ENCODE measurements around the gene IGSF21.

Gene IGSF21

GRCh38 chr1:18376661-18377060 lies 269.1 kb downstream of the IGSF21 start:
- H3K27ac ChIP-seq, result no peak overlapping the region
- TF ChIP-seq CTCF (conservative IDR thresholded peaks at IDR 0.05), result no peak

DNA sequence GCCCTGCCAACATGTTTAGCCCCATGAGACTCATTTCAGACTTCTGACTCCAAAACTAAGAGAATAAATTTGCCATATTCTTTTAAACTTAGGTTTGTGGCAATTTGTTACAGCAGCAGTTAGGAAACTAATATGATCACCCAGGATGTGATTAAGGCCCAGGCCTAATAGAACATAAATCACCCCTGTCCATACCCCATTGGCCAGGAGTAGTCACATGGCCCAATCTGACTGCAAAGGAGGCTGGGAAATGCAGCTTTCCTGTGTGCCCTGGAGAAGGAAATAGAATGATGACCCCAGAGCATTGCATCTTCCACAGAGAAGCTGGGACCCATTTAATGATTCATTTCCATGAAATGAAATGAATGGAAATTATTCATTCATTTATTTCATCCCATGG lies 272.7 kb downstream of the IGSF21 start:
- no peak for TF ChIP-seq CTCF (conservative IDR thresholded peaks at IDR 0.05)
- H3K27ac ChIP-seq, result no peak overlapping the region

- H3K27ac ChIP-seq, result no peak overlapping the region
- TF ChIP-seq CTCF (conservative IDR thresholded peaks at IDR 0.05), result no peak
These were observed 276.5 kb downstream of the IGSF21 start for GRCh38 chr1:18384059-18384458.

DNA sequence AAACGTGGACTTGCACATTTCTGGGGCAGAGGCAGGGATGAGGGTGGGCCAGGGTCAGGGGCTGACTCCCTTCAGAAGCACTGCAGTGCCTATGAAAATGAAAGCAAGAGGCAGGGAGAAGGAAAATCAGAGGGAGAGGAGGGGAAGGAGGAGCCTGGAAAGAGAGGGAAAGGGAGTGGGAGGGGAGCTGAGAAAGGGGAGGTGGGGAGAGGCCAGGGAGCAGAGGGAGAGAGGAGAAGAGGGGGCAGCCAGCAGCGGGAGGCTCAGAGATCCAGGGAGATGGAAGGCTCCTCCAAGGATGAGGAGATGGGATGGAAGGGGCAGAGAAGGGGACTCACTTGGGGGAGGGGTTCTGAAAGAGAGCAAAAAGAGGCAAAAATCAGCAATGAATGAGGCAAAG lies 276.9 kb downstream of the IGSF21 start:
- H3K27ac ChIP-seq, result no peak overlapping the region
- no peak for TF ChIP-seq CTCF (conservative IDR thresholded peaks at IDR 0.05)

- no peak overlapping the region for H3K27ac ChIP-seq
- no peak for TF ChIP-seq CTCF (conservative IDR thresholded peaks at IDR 0.05)
These were observed 277.7 kb downstream of the IGSF21 start for GRCh38 chr1:18385239-18385790.

DNA sequence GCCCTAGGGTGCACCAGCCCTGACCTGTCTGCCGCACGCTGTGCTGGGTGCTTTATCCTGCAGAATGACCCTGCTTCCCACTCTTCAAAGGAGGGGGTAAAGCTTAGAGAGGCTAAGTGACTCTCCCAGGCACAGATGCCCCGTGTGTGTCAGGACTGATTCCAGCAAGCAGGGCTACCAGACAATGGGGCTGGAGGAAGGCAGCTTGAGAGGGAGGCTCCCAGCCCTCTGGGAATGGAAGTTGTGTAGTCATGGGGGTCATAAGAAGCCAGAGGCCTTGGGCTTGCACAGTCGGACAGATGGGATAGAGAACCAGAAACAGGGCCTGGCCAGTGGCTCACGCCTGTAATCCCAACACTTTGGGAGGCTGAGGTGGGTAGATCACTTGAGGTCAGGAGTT lies 279.0 kb downstream of the IGSF21 start:
- TF ChIP-seq CTCF (conservative IDR thresholded peaks at IDR 0.05), result no peak
- H3K27ac ChIP-seq, result no peak overlapping the region

DNA sequence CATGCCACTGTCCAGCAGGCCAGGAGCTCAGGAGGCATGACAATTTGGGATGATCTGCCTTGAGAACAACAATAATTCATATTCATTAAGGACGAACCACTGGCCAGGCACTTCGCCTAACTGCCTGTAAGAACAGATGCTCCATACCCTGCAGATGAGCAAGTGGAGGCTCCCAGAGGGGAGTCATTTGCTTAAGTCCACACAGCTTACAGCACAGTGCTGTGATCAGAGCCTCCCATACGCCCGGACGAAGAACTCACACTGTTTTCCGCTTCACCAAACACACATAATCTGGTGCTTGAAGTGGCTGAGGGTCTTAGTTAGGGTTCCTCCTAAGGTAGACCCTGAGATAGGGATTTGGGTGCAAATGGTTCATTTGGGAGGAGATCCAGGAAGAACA lies 279.7 kb downstream of the IGSF21 start:
- TF ChIP-seq CTCF (conservative IDR thresholded peaks at IDR 0.05), result no peak
- no peak overlapping the region for H3K27ac ChIP-seq
